Spleen (tissue), 7 donors: ENCODE measurements around the gene HUNK.

Experiments
- POLR2A ChIP-seq, 3 donors: fragments of 450-650 bp; IDR thresholded peaks; one replicate each; pipeline ENCODE4 v1.5.1; 2017; ENCODE audit warnings: antibody characterized with exemption in 3 of 3, mild to moderate bottlenecking in 1 of 3
- TF ChIP-seq, protein P1 (sequence below), 11 experiments: fragments of 200-600 bp in 7 of 11; fragments of 450-650 bp in 4 of 11; sonication (generic) in 4 of 11; IDR thresholded peaks in 8 of 11; conservative IDR thresholded peaks in 3 of 11; 1 replicate in 7 of 11; 2 replicates in 4 of 11; pipeline versions ENCODE4 v1.4.0 to v1.8.0; 2016 to 2021; ENCODE audit warnings: antibody characterized with exemption in 11 of 11, inconsistent platforms in 4 of 11, mild to moderate bottlenecking in 1 of 11
- donor health status: DM: no; HTN: no; CAD: no; lungs with moderate emphysema.
- donor health status: DM: no; HTN: no; CAD: no.
- donor health status: DM: no; HTN: no; CAD: no.

DNA sequence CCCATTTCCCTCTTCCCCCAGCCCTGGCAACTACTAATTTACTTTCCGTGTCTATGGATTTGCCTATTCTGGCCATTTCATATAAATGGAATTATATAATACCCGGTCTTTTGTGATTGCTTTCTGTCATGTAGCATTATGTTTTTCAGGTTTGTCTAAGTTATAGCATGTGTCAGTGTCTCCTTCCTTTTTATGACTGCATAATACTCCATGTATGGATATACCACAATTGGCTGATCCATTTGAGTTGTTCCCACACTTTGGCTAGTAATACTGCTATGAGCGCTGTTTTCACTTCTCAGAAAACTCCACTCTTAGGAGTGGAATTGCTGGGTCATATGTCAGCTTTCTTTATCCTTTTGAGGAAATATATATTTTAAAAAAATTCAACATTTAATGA is 53.7 kb downstream of the HUNK start:
- TF ChIP-seq, protein P1, sequence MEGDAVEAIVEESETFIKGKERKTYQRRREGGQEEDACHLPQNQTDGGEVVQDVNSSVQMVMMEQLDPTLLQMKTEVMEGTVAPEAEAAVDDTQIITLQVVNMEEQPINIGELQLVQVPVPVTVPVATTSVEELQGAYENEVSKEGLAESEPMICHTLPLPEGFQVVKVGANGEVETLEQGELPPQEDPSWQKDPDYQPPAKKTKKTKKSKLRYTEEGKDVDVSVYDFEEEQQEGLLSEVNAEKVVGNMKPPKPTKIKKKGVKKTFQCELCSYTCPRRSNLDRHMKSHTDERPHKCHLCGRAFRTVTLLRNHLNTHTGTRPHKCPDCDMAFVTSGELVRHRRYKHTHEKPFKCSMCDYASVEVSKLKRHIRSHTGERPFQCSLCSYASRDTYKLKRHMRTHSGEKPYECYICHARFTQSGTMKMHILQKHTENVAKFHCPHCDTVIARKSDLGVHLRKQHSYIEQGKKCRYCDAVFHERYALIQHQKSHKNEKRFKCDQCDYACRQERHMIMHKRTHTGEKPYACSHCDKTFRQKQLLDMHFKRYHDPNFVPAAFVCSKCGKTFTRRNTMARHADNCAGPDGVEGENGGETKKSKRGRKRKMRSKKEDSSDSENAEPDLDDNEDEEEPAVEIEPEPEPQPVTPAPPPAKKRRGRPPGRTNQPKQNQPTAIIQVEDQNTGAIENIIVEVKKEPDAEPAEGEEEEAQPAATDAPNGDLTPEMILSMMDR (IDR thresholded peaks at IDR 0.05 in 8 of 11, conservative IDR thresholded peaks at IDR 0.05 in 3 of 11): no peak
- TF ChIP-seq POLR2A (IDR thresholded peaks at IDR 0.05): no peak
